ENCODE data around the gene UBE4B. TPM values are rescaled to one million over a fixed set of nuclear protein-coding genes. Genes with fewer than 3 reads are reported as not detected.

UBE4B gene
- polyA plus RNA-seq (2011; rRNA removed) (18.2 and 19.4 TPM in 2 replicates), polyA minus RNA-seq (2011; rRNA and poly(A)+ RNA removed) (25.9 and 28.7 TPM in 2 replicates)

DNA sequence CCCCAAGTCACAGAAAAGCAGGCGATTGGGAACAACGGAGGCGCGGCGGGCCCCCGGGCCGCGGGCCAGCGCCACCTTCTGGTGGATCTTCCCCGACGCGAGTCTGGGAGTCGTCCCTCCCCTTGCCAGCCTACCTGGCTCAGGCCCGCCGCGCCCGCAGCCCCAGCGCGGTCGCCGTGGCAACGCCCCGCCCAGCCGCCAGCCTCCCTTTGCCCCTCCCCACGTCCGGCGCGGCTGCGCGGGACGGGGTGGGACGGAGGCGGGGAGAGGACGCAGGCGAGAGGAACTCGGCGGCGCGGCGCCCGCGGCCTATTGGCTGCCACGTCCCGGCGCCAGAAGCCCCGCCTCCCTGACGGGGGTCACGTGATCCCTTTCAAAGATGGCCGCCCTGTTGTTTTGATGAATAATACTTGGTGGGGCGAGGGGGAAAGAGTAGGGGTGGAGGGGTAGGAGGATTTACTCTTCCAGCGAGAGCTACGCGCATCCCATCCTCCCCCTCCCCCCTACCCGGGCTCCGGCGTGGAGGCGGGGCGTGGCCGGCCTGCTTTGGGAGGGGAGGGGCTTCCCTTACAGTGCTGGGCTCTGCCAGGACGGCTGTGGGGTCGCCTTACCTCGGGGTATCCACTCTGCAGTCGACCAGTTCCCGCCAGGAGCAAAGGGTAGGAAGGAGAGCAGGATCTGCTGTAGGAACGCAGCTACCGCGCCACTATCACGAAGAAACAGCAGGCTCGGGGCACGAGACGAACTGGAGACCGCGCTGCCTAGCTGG lies at the start of gene UBE4B:
UBE4B (plus strand) TSS at position 369 of the 769 bp plus-strand sequence. CDS start 713 bp downstream, outside the sequence.
- peak; percentile 85 for DNase-seq (ENCODE audit: low read depth)
- CTCF ChIA-PET: interaction anchor here (0.5 to 2.1 kb wide), 10 partner anchors 14 to 158 kb away, joined by 3 to 8 read pairs (median 4); partner anchors contain the start of genes LZIC and NMNAT1
- TF ChIP-seq, protein P1, sequence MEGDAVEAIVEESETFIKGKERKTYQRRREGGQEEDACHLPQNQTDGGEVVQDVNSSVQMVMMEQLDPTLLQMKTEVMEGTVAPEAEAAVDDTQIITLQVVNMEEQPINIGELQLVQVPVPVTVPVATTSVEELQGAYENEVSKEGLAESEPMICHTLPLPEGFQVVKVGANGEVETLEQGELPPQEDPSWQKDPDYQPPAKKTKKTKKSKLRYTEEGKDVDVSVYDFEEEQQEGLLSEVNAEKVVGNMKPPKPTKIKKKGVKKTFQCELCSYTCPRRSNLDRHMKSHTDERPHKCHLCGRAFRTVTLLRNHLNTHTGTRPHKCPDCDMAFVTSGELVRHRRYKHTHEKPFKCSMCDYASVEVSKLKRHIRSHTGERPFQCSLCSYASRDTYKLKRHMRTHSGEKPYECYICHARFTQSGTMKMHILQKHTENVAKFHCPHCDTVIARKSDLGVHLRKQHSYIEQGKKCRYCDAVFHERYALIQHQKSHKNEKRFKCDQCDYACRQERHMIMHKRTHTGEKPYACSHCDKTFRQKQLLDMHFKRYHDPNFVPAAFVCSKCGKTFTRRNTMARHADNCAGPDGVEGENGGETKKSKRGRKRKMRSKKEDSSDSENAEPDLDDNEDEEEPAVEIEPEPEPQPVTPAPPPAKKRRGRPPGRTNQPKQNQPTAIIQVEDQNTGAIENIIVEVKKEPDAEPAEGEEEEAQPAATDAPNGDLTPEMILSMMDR (IDR thresholded peaks at IDR 0.05; ENCODE audit: insufficient read depth, low read depth, low read length): peak; percentile 84
- Histone ChIP-seq H3K4me3 (ENCODE audit: low read depth, low read length) (peak within 1 kb of the TSS; percentile 87), H3K36me3 (ENCODE audit: control insufficient read depth, insufficient read depth, low read length) (peaks cover 2% of the 10 kb centered on the region; the same call in 1 of the 2 replicates), H3K27me3 (ENCODE audit: control insufficient read depth, insufficient read depth, low read length) (no peaks in the 10 kb centered on the region)
- POLR2A ChIA-PET: interaction anchor here (0.6 kb wide), 1 partner anchor 75 kb away, joined by 13 read pairs; no protein-coding TSS in a partner anchor

DNA sequence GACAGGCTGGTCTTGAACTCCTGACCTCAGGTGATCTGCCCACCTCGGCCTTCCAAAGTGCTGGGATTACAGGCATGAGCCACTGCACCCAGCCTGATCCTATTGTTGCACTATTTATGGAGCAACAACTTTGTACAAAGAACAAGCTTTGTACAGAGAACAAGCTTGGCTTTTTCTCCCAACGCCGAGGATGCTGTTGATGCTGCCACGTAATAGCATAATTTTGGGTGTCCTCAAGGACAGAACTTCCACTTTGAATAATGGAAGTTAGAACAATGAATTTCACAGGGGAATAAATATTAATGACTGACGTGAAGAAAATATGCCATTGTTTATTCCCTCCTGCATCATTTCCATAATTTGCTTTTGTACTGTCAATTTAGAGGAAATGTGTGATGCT lies 48.5 kb upstream of the UBE4B start:
- no peak for DNase-seq (ENCODE audit: low read depth)
- peaks cover 2% of the 10 kb centered on the region; the same call in 1 of the 2 replicates for H3K36me3 ChIP-seq (ENCODE audit: control insufficient read depth, insufficient read depth, low read length)
- TF ChIP-seq, protein P1 (IDR thresholded peaks at IDR 0.05; ENCODE audit: insufficient read depth, low read depth, low read length): no peak
- POLR2A ChIA-PET: no interaction called here
- no peaks in the 10 kb centered on the region for H3K27me3 ChIP-seq (ENCODE audit: control insufficient read depth, insufficient read depth, low read length)
- CTCF ChIA-PET: interaction anchor here (0.6 kb wide), 2 partner anchors 21 to 37 kb away, joined by 3 read pairs; no protein-coding TSS in a partner anchor
- no peak overlapping the region for H3K4me3 ChIP-seq (ENCODE audit: low read depth, low read length)

DNA sequence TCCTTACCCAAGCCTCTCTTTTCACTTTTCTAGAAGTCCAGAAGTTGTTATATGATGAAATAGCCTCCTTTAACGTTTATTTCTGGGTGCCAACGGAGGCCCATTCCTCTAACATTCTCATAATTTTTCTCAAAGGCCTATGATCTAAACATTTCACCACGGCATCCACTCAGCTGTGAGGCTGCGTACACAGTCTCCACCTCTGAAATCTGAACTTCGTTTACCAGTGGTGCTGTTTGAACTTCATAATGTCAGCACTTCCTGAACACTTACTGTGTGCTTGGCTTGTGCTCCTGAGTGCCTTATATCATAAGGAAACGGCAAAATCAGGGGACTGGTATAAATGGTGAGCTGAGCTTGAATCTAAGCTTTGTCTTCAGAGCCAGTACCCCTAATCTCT lies 47.8 kb upstream of the UBE4B start:
- no peak overlapping the region for H3K4me3 ChIP-seq (ENCODE audit: low read depth, low read length)
- ChIA-PET CTCF (no interaction called here), POLR2A (no interaction called here)
- DNase-seq (ENCODE audit: low read depth): no peak
- H3K27me3 ChIP-seq (ENCODE audit: control insufficient read depth, insufficient read depth, low read length): no peaks in the 10 kb centered on the region
- TF ChIP-seq, protein P1 (IDR thresholded peaks at IDR 0.05; ENCODE audit: insufficient read depth, low read depth, low read length): no peak
- peaks cover 2% of the 10 kb centered on the region; the same call in 1 of the 2 replicates for H3K36me3 ChIP-seq (ENCODE audit: control insufficient read depth, insufficient read depth, low read length)

DNA sequence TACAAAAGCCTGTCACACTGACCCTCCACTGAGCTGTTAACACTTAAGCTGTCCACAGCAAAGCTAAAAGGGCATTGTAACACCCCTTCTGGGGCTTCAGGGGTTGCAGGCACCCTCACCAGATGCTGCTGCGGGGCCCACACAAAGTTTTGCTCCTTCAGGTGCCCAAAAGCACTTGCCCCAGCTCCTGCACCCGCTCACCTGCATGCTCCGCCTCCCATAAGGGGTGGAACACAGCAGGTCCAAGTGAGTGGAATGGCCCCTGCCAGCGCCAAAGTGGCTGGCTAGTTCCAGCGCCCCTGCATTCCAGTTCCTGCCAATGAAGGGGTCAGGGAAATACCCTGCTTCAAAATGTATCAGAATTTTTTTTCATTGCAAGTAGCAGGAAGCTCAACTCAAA lies 43.0 kb upstream of the UBE4B start:
- Histone ChIP-seq H3K4me3 (ENCODE audit: low read depth, low read length) (no peak overlapping the region), H3K27me3 (ENCODE audit: control insufficient read depth, insufficient read depth, low read length) (no peaks in the 10 kb centered on the region), H3K36me3 (ENCODE audit: control insufficient read depth, insufficient read depth, low read length) (no peaks in the 10 kb centered on the region)
- CTCF ChIA-PET: interaction anchor here (1.3 to 2.2 kb wide), 4 partner anchors 13 to 163 kb away, joined by 4 to 5 read pairs (median 4); no protein-coding TSS in a partner anchor
- TF ChIP-seq, protein P1 (IDR thresholded peaks at IDR 0.05; ENCODE audit: insufficient read depth, low read depth, low read length): no peak
- POLR2A ChIA-PET: no interaction called here
- no peak for DNase-seq (ENCODE audit: low read depth)

DNA sequence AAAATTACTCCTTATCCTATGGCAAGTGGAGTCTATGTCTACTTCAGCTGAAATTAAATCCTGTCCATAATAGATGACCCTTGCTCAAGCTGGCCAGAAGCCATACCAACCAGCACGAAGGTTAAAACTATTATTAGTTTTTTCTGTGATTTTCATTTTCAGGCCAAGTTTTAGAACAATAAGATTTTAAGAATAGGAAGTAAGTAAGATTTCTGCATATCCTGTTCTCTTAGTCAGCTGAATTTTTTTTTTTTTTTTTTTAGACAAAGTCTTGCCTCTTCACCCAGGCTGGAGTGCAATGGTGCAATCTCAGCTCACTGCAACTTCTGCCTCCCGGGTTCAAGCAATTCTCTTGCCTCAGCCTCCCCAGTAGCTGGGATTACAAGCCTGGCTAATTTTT lies 41.8 kb upstream of the UBE4B start:
- Histone ChIP-seq H3K27me3 (ENCODE audit: control insufficient read depth, insufficient read depth, low read length) (no peaks in the 10 kb centered on the region), H3K36me3 (ENCODE audit: control insufficient read depth, insufficient read depth, low read length) (no peaks in the 10 kb centered on the region), H3K4me3 (ENCODE audit: low read depth, low read length) (no peak overlapping the region)
- CTCF ChIA-PET: interaction anchor here (0.6 to 2.2 kb wide), 3 partner anchors 12 to 403 kb away, joined by 3 to 5 read pairs (median 4); no protein-coding TSS in a partner anchor
- DNase-seq (ENCODE audit: low read depth): no peak
- TF ChIP-seq, protein P1 (IDR thresholded peaks at IDR 0.05; ENCODE audit: insufficient read depth, low read depth, low read length): no peak
- POLR2A ChIA-PET: no interaction called here
